OCI-LY3 (cell line): ENCODE data around the gene PHF5A.

Source experiments
- CTCF ChIP-seq: fragments of 200-600, 300-600 bp; sonication (generic); IDR thresholded peaks from 2 replicates; pipeline ENCODE4 v1.5.1; 2014; ENCODE audit warnings: antibody characterized with exemption, low read length, low read depth
- EZH2phosphoT487 ChIP-seq: fragments of 200-600 bp; shearing (Covaris generic); IDR thresholded peaks from 2 replicates; pipeline ENCODE4 v1.6.1; 2018; ENCODE audit warnings: antibody characterized with exemption, mixed run types, low read depth

GRCh38 chr22:41518048-41518347 lies 49.5 kb upstream of the PHF5A start:
- TF ChIP-seq CTCF (no peak; the same call in 1 of the 2 replicates), EZH2phosphoT487 (no peak)
